ENCODE measurements around the gene FGF18.

The FGF18 gene

DNA sequence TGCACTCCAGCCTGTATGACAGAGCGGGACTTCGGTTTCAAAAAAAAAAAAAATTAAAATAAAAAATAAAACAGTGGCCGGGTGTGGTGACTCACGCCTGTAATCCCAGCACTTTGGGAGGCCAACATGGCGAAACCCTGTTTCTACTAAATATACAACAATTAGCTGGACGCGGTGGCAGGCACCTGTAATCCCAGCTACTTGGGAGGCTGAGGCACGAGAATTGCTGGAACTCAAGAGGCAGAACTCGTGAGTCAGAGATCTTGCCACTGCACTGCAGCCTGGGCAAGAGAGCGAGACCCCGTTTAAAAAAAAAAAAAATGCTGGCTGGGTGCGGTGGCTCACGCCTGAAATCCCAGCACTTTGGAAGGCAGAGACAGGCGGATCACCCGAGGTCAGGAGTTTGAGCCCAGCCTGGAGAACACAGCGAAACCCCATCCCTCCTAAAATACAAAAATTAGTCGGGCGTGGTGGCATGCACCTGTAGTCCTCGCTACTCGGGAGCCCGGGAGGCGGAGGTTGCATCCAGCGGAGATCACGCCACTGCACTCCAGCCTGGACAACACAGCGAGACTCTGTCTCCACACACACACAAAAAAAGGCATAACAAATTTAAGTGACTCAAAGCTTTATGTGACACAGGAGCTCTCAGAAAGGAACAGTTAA, 33.3 kb upstream of the FGF18 start:
- Histone ChIP-seq H3K79me2 (ENCODE audit: insufficient read depth, low read length) (peaks cover 34% of the 10 kb centered on the region), H3F3A (ENCODE audit: insufficient read depth, low read length) (no peaks in the 10 kb centered on the region), H2AFZ (ENCODE audit: low read length) (no peak overlapping the region), H3K9me3 (ENCODE audit: low read length) (no peaks in the 10 kb centered on the region), H3K4me3 (ENCODE audit: low read depth, low read length, poor library complexity, severe bottlenecking) (peak overlapping the region; percentile 93), H3K4me1 (ENCODE audit: insufficient read depth, low read length, severe bottlenecking) (peaks cover 28% of the 10 kb centered on the region), H3K9ac (ENCODE audit: low read length) (no peak overlapping the region), H3K27ac (ENCODE audit: low read depth, low read length, poor library complexity, severe bottlenecking) (no peak overlapping the region), H4K20me1 (ENCODE audit: insufficient read depth, low read length) (peaks cover 7% of the 10 kb centered on the region; the same call in 1 of the 2 replicates), H3K36me3 (ENCODE audit: insufficient read depth, low read length) (peaks cover 33% of the 10 kb centered on the region), H3K9me2 (ENCODE audit: low read depth, low read length) (no peaks in the 10 kb centered on the region), H3K4me2 (ENCODE audit: low read length) (peak overlapping the region; percentile 79; the same call in 1 of the 2 replicates), H3K27me3 (ENCODE audit: insufficient read depth, low read length) (no peaks in the 10 kb centered on the region)
- TF ChIP-seq, protein P1, sequence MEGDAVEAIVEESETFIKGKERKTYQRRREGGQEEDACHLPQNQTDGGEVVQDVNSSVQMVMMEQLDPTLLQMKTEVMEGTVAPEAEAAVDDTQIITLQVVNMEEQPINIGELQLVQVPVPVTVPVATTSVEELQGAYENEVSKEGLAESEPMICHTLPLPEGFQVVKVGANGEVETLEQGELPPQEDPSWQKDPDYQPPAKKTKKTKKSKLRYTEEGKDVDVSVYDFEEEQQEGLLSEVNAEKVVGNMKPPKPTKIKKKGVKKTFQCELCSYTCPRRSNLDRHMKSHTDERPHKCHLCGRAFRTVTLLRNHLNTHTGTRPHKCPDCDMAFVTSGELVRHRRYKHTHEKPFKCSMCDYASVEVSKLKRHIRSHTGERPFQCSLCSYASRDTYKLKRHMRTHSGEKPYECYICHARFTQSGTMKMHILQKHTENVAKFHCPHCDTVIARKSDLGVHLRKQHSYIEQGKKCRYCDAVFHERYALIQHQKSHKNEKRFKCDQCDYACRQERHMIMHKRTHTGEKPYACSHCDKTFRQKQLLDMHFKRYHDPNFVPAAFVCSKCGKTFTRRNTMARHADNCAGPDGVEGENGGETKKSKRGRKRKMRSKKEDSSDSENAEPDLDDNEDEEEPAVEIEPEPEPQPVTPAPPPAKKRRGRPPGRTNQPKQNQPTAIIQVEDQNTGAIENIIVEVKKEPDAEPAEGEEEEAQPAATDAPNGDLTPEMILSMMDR (IDR thresholded peaks at IDR 0.05; ENCODE audit: low read length) = no peak
- TF ChIP-seq EZH2 (IDR thresholded peaks at IDR 0.05; ENCODE audit: borderline replicate concordance, low read length) = no peak

DNA sequence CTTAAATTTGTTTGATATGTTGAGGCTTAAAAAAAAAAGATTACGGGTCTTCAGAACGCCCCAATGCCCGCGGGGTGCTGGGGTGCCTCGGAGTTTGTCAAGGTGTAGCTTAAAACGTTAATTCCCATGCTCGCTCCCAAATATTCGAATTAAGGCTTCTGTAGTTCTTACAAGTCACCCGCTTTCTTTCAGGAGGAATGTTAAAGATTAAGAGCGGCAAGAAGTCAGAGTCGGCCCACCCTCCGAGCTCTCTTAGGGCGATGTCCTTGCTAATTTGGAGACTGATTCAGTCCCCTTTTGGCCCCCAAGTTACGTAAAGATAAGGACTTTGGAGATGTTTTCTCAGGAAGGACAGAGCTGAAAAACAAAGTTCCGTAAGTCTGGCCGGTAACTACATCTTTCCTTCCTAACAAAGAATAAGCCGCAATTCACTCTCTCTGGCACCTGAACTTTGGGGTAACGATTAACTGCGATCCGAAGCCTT, 32.5 kb upstream of the FGF18 start:
- H3K4me1 ChIP-seq (ENCODE audit: insufficient read depth, low read length, severe bottlenecking) = peaks cover 34% of the 10 kb centered on the region
- H3K4me3 ChIP-seq (ENCODE audit: low read depth, low read length, poor library complexity, severe bottlenecking) = peak overlapping the region; percentile 93
- peak overlapping the region; percentile 79 for H3K4me2 ChIP-seq (ENCODE audit: low read length)
- peaks cover 41% of the 10 kb centered on the region for H3K36me3 ChIP-seq (ENCODE audit: insufficient read depth, low read length)
- H3K27ac ChIP-seq (ENCODE audit: low read depth, low read length, poor library complexity, severe bottlenecking) = peak overlapping the region; percentile 34
- no peaks in the 10 kb centered on the region for H3K9me3 ChIP-seq (ENCODE audit: low read length)
- no peak for TF ChIP-seq EZH2 (IDR thresholded peaks at IDR 0.05; ENCODE audit: borderline replicate concordance, low read length)
- TF ChIP-seq, protein P1 (IDR thresholded peaks at IDR 0.05; ENCODE audit: low read length) = no peak
- no peaks in the 10 kb centered on the region for H3K27me3 ChIP-seq (ENCODE audit: insufficient read depth, low read length)
- H3K79me2 ChIP-seq (ENCODE audit: insufficient read depth, low read length) = peaks cover 42% of the 10 kb centered on the region
- H3K9me2 ChIP-seq (ENCODE audit: low read depth, low read length) = no peaks in the 10 kb centered on the region
- no peaks in the 10 kb centered on the region for H3F3A ChIP-seq (ENCODE audit: insufficient read depth, low read length)
- H3K9ac ChIP-seq (ENCODE audit: low read length) = peak overlapping the region; percentile 91
- peaks cover 7% of the 10 kb centered on the region; the same call in 1 of the 2 replicates for H4K20me1 ChIP-seq (ENCODE audit: insufficient read depth, low read length)
- H2AFZ ChIP-seq (ENCODE audit: low read length) = peak overlapping the region; percentile 15; the same call in 1 of the 2 replicates

DNA sequence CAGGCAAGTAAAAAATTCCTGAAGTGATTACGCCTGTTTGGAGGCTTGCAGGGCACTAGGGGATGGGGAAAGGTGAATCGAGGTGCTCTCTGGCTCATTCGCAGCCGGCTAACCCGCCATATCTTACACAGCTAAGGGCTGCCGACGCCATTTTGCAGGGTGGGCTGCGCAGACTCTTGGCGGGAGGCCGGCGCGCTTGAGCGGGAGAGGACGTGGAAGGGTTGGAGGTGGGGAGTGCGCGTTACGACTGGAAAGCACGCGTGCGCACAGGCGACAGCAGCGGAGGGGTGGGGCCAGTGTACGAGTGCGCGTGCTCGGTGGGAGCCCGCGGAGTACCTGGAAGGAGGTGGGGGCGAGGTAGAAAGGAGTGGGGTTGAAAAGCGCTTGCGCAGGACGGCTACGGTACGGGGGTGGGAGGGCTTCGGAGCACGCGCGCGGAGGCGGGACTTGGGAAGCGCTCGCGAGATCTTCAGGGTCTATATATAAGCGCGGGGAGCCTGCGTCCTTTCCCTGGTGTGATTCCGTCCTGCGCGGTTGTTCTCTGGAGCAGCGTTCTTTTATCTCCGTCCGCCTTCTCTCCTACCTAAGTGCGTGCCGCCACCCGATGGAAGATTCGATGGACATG, 32.0 kb upstream of the FGF18 start, which contains the start of gene NPM1:
TSS of gene NPM1 (plus strand) at position 505 of the 625 bp plus-strand sequence. CDS start at position 605, 100 bp downstream.
- no peaks in the 10 kb centered on the region for H3K27me3 ChIP-seq (ENCODE audit: insufficient read depth, low read length)
- H3K9me3 ChIP-seq (ENCODE audit: low read length) = no peaks in the 10 kb centered on the region
- peak within 1 kb of the TSS; percentile 15; the same call in 1 of the 2 replicates for H2AFZ ChIP-seq (ENCODE audit: low read length)
- H3K9me2 ChIP-seq (ENCODE audit: low read depth, low read length) = no peaks in the 10 kb centered on the region
- H3K27ac ChIP-seq (ENCODE audit: low read depth, low read length, poor library complexity, severe bottlenecking) = peak within 1 kb of the TSS; percentile 77
- H3K9ac ChIP-seq (ENCODE audit: low read length) = peak within 1 kb of the TSS; percentile 93
- H3K36me3 ChIP-seq (ENCODE audit: insufficient read depth, low read length) = peaks cover 47% of the 10 kb centered on the region
- H3K4me2 ChIP-seq (ENCODE audit: low read length) = peak within 1 kb of the TSS; percentile 81
- no peaks in the 10 kb centered on the region for H3F3A ChIP-seq (ENCODE audit: insufficient read depth, low read length)
- peak within 1 kb of the TSS; percentile 93 for H3K4me3 ChIP-seq (ENCODE audit: low read depth, low read length, poor library complexity, severe bottlenecking)
- peaks cover 35% of the 10 kb centered on the region for H3K4me1 ChIP-seq (ENCODE audit: insufficient read depth, low read length, severe bottlenecking)
- TF ChIP-seq, protein P1 (IDR thresholded peaks at IDR 0.05; ENCODE audit: low read length) = no peak
- no peak for TF ChIP-seq EZH2 (IDR thresholded peaks at IDR 0.05; ENCODE audit: borderline replicate concordance, low read length)
- H3K79me2 ChIP-seq (ENCODE audit: insufficient read depth, low read length) = peaks cover 47% of the 10 kb centered on the region
- peaks cover 7% of the 10 kb centered on the region; the same call in 1 of the 2 replicates for H4K20me1 ChIP-seq (ENCODE audit: insufficient read depth, low read length)

All from OCI-LY1 (cell line).